GM12865 (cell line): Measurements from ENCODE around the gene UVRAG.
"Not testable (repeated sequence)": the region's sequence is repeated elsewhere in the genome, so short reads cannot be mapped to it uniquely, and the experiment has no call there.

Experiments used
- DNase-seq: peaks from one replicate; pipeline ENCODE4 v3.0.0; 2010; ENCODE audit warnings: low read depth
- H3K4me3 ChIP-seq: 2 replicates; pipeline ENCODE4 v1.5.1; 2011; ENCODE audit warnings: mild to moderate bottlenecking, low read depth, low read length, control low read depth
- CTCF ChIP-seq: IDR thresholded peaks from 2 replicates; pipeline ENCODE4 v1.5.1; 2011; ENCODE audit warnings: low read length, control low read depth, low read depth, inconsistent platforms; ENCODE audit not compliant: insufficient read depth; ENCODE audit errors: missing control alignments

Gene UVRAG

GRCh38 chr11:75850787-75851186 lies 35.8 kb downstream of the UVRAG start:
- TF ChIP-seq CTCF, result no peak
- H3K4me3 ChIP-seq, result no peak overlapping the region
- DNase-seq, result no peak

- DNase-seq, result no peak
- no peak for TF ChIP-seq CTCF
- no peak overlapping the region for H3K4me3 ChIP-seq
Measured at GRCh38 chr11:75851203-75851602, 36.2 kb downstream of the UVRAG start.

- no peak for TF ChIP-seq CTCF
- DNase-seq, result no peak
- H3K4me3 ChIP-seq, result no peak overlapping the region
Measured at GRCh38 chr11:75852406-75853017, 37.5 kb downstream of the UVRAG start.

GRCh38 chr11:75853563-75853962 lies 38.6 kb downstream of the UVRAG start:
- not testable (repeated sequence) for H3K4me3 ChIP-seq, DNase-seq

- TF ChIP-seq CTCF, result no peak
- DNase-seq, result no peak
- H3K4me3 ChIP-seq, result no peak overlapping the region
Measured at GRCh38 chr11:75853971-75854370, 39.0 kb downstream of the UVRAG start.

GRCh38 chr11:75855206-75855605 lies 40.2 kb downstream of the UVRAG start:
- no peak for TF ChIP-seq CTCF
- H3K4me3 ChIP-seq, result no peak overlapping the region
- DNase-seq, result no peak

GRCh38 chr11:75856912-75857311 lies 41.9 kb downstream of the UVRAG start:
- no peak for DNase-seq

More at GRCh38 chr11:75856912-75857311, 41.9 kb downstream of the UVRAG start:
- TF ChIP-seq CTCF, result no peak
- H3K4me3 ChIP-seq, result no peak overlapping the region
